Esophagus muscularis mucosa (tissue), 4 donors: ENCODE results near the gene FRMD4A. TPM values are rescaled to one million over a fixed set of nuclear protein-coding genes. Genes with fewer than 3 reads are reported as not detected.

Experiments used
- DNase-seq: peaks from one replicate; pipeline ENCODE4 v3.0.0-alpha.2; 2017; ENCODE audit errors: extremely low spot score
- H3K27ac ChIP-seq, 4 donors: fragments of 200-600 bp; sonication (generic); replicated peaks in 1 of 4; 1 replicate in 3 of 4; 2 replicates in 1 of 4; pipeline ENCODE4 v1.5.1; 2016 to 2019; ENCODE audit warnings: mild to moderate bottlenecking in 1 of 4
- H3K27me3 ChIP-seq, 4 donors: fragments of 200-600 bp; sonication (generic); one replicate each; pipeline versions ENCODE4 v1.5.1 to v1.6.0; 2016 to 2019
- H3K36me3 ChIP-seq, 4 donors: fragments of 200-600 bp; sonication (generic); one replicate each; pipeline ENCODE4 v1.5.1; 2016 to 2019
- H3K4me1 ChIP-seq, 4 donors: fragments of 200-600 bp; sonication (generic); one replicate each; pipeline ENCODE4 v1.5.1; 2016 to 2019
- H3K4me3 ChIP-seq, 4 donors: fragments of 200-600 bp; sonication (generic); 1 replicate in 2 of 4; 2 replicates in 2 of 4; pipeline ENCODE4 v1.5.1; 2016 to 2019; ENCODE audit warnings: mild to moderate bottlenecking in 4 of 4, moderate library complexity in 1 of 4
- H3K9me3 ChIP-seq, 4 donors: fragments of 200-600 bp; sonication (generic); 1 replicate in 3 of 4; 2 replicates in 1 of 4; pipeline ENCODE4 v1.5.1; 2016 to 2019
- EP300 ChIP-seq: sonication (generic); formaldehyde crosslinking; IDR thresholded peaks from one replicate; pipeline ENCODE4 v1.6.1; 2017; ENCODE audit warnings: antibody characterized with exemption
- POLR2A ChIP-seq: fragments of 450-650 bp; IDR thresholded peaks from one replicate; pipeline ENCODE4 v1.6.1; 2017; ENCODE audit warnings: antibody characterized with exemption, moderate library complexity, mild to moderate bottlenecking, low read depth
- POLR2AphosphoS5 ChIP-seq, 2 donors: sonication (generic); formaldehyde crosslinking; IDR thresholded peaks; one replicate each; pipeline ENCODE4 v1.6.1; 2017; ENCODE audit warnings: antibody characterized with exemption in 2 of 2
- WGBS: methylation state at CpG from one replicate; pipeline ENCODE4 v1.1.5; 2018; 5-methylcytosine and 5-hydroxymethylcytosine counted together
- intact Hi-C: fragments of 100-400 bp; cut with DNase I; formaldehyde crosslinking; loops from one replicate; pipeline ENCODE4 v1.15.1; 2023
- total RNA-seq, 4 donors: library from RNA; depleted of rRNA; stranded (reverse); fragments of >200 nt; gene quantifications; one replicate each; pipeline versions ENCODE4 v1.1.0 to v1.2.1, GENCODE V29; 2016
- TF ChIP-seq, protein P1 (sequence below), 3 experiments: fragments of 200-600 bp in 2 of 3; fragments of 450-650 bp in 1 of 3; sonication (generic) in 2 of 3; IDR thresholded peaks; one replicate each; pipeline ENCODE4 v1.5.1; 2017 to 2019; ENCODE audit warnings: antibody characterized with exemption in 3 of 3, mild to moderate bottlenecking in 2 of 3, moderate library complexity in 1 of 3

The FRMD4A gene
- total RNA-seq, 4 donors from 2014 or later, result 17.0 to 28.8 (median 21.8) TPM

DNA sequence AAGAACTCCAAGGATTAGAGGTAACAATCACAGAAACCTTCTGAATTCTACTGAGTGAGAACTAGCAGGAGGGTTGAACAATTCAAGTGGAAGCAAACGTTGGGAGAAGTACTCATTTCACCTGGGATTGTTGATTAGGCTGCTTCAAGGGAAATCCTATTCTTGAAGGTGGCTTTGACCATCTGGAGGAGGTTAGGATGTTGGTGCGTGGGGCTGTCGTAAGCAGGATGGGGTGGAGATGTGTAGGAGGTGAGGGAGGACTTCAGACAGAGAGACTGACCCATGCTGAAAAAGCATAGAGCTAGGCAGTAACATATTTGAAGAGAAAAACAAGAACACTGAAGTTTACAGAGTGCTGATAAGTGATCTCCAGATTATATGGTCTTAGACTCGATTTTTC is 147.9 kb downstream of the FRMD4A start:
- intact Hi-C loops, result no loop called here
- no peak overlapping the region for H3K27ac ChIP-seq
- 81% methylated on average over 4 of the region's 4 CpGs for WGBS

DNA sequence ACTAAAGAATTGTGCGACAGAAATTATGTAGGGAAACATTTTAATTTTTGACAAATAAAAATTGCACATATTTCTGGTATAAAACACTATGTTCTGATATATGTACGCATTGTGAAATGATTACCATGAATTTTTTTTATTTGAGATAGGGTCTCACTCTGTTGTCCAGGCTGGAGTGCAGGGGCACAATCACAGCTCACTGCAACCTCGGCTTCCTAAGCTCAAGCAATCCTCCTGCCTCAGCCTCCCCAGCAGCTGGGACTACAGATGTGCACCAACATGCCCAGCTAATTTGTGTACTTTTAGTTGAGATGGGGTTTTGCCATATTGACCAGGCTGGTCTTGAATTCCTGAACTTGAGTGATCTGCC is 149.2 kb downstream of the FRMD4A start:
- H3K27ac ChIP-seq, result no peak overlapping the region
- intact Hi-C loops, result no loop called here
- H3K27me3 ChIP-seq, result peaks cover 0 to 19% (median 3%) of the 10 kb centered on the region in 4 donors
- H3K4me1 ChIP-seq, result no peaks in the 10 kb centered on the region
- WGBS, result 89% methylated on average over 3 of the region's 3 CpGs
- TF ChIP-seq EP300 (no peak), POLR2A (no peak), POLR2AphosphoS5 (IDR thresholded peaks at IDR 0.05) (no peak)
- TF ChIP-seq, protein P1, sequence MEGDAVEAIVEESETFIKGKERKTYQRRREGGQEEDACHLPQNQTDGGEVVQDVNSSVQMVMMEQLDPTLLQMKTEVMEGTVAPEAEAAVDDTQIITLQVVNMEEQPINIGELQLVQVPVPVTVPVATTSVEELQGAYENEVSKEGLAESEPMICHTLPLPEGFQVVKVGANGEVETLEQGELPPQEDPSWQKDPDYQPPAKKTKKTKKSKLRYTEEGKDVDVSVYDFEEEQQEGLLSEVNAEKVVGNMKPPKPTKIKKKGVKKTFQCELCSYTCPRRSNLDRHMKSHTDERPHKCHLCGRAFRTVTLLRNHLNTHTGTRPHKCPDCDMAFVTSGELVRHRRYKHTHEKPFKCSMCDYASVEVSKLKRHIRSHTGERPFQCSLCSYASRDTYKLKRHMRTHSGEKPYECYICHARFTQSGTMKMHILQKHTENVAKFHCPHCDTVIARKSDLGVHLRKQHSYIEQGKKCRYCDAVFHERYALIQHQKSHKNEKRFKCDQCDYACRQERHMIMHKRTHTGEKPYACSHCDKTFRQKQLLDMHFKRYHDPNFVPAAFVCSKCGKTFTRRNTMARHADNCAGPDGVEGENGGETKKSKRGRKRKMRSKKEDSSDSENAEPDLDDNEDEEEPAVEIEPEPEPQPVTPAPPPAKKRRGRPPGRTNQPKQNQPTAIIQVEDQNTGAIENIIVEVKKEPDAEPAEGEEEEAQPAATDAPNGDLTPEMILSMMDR (IDR thresholded peaks at IDR 0.05), result no peak
- DNase-seq, result no peak
- H3K4me3 ChIP-seq, result no peak overlapping the region
- H3K36me3 ChIP-seq, result no peaks in the 10 kb centered on the region
- H3K9me3 ChIP-seq, result no peaks in the 10 kb centered on the region

More for the DNA sequence above, 147.9 kb downstream of the FRMD4A start:
- no peak overlapping the region for H3K4me3 ChIP-seq
- no peak for DNase-seq
- H3K4me1 ChIP-seq, result no peaks in the 10 kb centered on the region
- H3K9me3 ChIP-seq, result no peaks in the 10 kb centered on the region
- TF ChIP-seq, protein P1 (IDR thresholded peaks at IDR 0.05), result no peak
- no peak for TF ChIP-seq EP300
- no peak for TF ChIP-seq POLR2AphosphoS5 (IDR thresholded peaks at IDR 0.05)
- no peaks in the 10 kb centered on the region for H3K36me3 ChIP-seq
- peaks cover 0 to 14% (median 3%) of the 10 kb centered on the region in 4 donors for H3K27me3 ChIP-seq

DNA sequence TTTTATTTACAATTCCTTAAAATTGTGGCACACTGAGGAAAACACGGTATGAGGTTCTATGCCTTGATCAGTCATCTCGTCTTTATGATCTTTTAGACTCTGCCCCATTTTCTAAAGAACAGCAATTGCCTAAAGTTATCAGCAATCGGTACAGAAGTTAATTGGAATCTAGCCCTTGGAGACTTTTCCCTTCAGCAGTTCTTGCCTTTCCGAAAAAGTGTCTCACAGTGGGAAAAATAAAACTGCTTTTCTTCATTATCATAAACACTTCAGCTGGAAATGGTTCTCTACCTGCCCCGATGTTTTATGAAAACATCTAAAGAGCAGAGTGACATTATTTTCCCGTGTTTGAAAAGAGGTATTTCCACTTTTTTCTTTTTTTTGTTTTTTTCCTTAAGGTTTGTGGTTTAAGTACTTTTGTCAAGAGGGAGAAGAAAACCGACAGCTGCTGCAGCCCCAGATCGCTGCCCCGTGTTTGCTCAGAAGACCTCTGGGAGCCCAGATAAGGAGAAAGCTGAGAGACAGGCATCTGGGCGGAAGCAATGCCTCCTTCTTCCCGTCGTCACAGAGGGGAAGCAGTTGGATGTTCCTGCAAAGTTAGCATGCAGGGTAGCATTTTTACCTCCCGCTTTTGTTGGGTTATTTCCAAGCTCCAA is 149.7 kb downstream of the FRMD4A start:
- DNase-seq, result no peak
- intact Hi-C loops, result no loop called here
- peaks cover 0 to 19% (median 3%) of the 10 kb centered on the region in 4 donors for H3K27me3 ChIP-seq
- no peaks in the 10 kb centered on the region for H3K36me3 ChIP-seq
- TF ChIP-seq EP300 (no peak), POLR2AphosphoS5 (IDR thresholded peaks at IDR 0.05) (no peak), POLR2A (no peak)
- TF ChIP-seq, protein P1 (IDR thresholded peaks at IDR 0.05), result no peak
- H3K4me1 ChIP-seq, result no peaks in the 10 kb centered on the region
- no peaks in the 10 kb centered on the region for H3K9me3 ChIP-seq
- no peak overlapping the region for H3K27ac ChIP-seq
- WGBS, result 51% methylated on average over 13 of the region's 13 CpGs
- no peak overlapping the region for H3K4me3 ChIP-seq

DNA sequence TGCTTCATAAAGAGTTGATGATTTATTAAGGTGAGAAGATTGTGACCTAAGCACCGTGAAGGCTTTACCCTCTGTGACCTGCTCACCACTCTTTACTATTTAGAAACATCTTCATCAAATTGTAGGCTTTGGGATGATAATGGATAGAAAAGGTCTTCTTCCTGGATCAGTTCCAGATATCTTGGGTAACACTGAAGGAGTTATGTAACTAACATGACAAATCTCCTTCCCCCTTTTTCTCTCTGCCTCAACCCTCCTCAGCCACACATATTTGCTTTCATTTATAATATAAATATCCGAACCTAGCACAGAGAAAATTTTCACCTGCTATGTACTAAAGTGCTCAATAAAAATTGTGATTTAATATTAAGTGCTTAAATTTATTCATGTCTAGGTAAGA is 151.5 kb downstream of the FRMD4A start:
- intact Hi-C loops, result no loop called here
- H3K9me3 ChIP-seq, result no peaks in the 10 kb centered on the region
- no peak for TF ChIP-seq POLR2A
- TF ChIP-seq POLR2AphosphoS5 (IDR thresholded peaks at IDR 0.05), result no peak
- no peak for TF ChIP-seq EP300
- TF ChIP-seq, protein P1 (IDR thresholded peaks at IDR 0.05), result no peak
- no peaks in the 10 kb centered on the region for H3K36me3 ChIP-seq
- peaks cover 0 to 6% (median 5%) of the 10 kb centered on the region in 4 donors for H3K4me1 ChIP-seq
- H3K4me3 ChIP-seq, result no peak overlapping the region
- WGBS, result 24% methylated on average over 2 of the region's 2 CpGs
- H3K27ac ChIP-seq, result no peak overlapping the region
- H3K27me3 ChIP-seq, result peaks cover 0 to 19% (median 3%) of the 10 kb centered on the region in 4 donors
- DNase-seq, result no peak
